ENCODE results near the gene TLR9. TPM values are rescaled to one million over a fixed set of nuclear protein-coding genes. Genes with fewer than 3 reads are reported as not detected.

Gene TLR9
- total RNA-seq, 1 experiment from 2014 or later, result not detected

DNA sequence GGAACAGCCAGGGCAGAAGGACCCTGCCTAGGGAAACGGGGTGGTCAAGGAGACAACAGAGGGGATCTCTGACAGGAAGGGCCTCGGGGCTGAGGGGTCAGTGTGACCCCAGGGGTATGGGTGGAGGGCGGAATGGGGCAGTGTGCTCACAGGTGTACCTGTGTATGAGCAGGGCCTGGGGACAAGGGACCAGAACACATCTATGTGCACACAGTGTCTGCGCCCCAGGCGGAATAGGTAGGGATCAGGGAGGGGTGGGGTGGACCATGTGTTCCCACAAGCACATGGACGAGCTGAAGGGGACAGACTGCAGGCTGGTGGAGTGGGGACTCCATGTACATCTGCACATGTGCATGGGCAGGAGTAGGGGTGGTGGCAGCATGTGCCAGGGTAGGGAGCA is 5.0 kb upstream of the TLR9 start:
- Histone ChIP-seq H3K27ac (ENCODE audit: low read length) (no peak overlapping the region), H3K9me3 (ENCODE audit: control insufficient read depth, insufficient read depth, low read depth, low read length) (no peaks in the 10 kb centered on the region), H3K36me3 (ENCODE audit: control insufficient read depth, insufficient read depth, low read length) (no peaks in the 10 kb centered on the region), H3K4me1 (ENCODE audit: control insufficient read depth, insufficient read depth, low read length) (no peaks in the 10 kb centered on the region), H3K4me3 (ENCODE audit: low read depth in 2 of 2, low read length in 2 of 2) (no peak overlapping the region), H3K27me3 (ENCODE audit: control insufficient read depth, insufficient read depth, low read length) (no peaks in the 10 kb centered on the region)
- no peak for ATAC-seq
- ChIA-PET CTCF (interaction anchor here (1.4 kb wide), 1 partner anchor 8 kb away, joined by 3 read pairs; no protein-coding TSS in a partner anchor), POLR2A (no interaction called here)
- BruUV-seq (replicated peaks), result no TSS peak
- in situ Hi-C loops (cut with HindIII; ENCODE audit: low pct_unique_long_range_greater_than_20kb, low sequenced_read_pairs) (no loop called here), intact Hi-C loops (cut with micrococcal nuclease; ENCODE audit: unreplicated experiment) (loop anchor here (10.0 kb wide), 1 partner anchor 104 kb away; no protein-coding TSS in a partner anchor)
- no peak for DNase-seq (ENCODE audit: low read depth, low spot score)
- TF ChIP-seq POLR2AphosphoS5 (IDR thresholded peaks at IDR 0.05; ENCODE audit: low read depth, low read length), result no peak
- TF ChIP-seq SIN3A (IDR thresholded peaks at IDR 0.05; ENCODE audit: borderline replicate concordance, insufficient read depth, low read depth, low read length), result no peak
- no peak for TF ChIP-seq TCF7L2 (IDR thresholded peaks at IDR 0.05; ENCODE audit: low read depth, low read length)
- TF ChIP-seq, protein P1, sequence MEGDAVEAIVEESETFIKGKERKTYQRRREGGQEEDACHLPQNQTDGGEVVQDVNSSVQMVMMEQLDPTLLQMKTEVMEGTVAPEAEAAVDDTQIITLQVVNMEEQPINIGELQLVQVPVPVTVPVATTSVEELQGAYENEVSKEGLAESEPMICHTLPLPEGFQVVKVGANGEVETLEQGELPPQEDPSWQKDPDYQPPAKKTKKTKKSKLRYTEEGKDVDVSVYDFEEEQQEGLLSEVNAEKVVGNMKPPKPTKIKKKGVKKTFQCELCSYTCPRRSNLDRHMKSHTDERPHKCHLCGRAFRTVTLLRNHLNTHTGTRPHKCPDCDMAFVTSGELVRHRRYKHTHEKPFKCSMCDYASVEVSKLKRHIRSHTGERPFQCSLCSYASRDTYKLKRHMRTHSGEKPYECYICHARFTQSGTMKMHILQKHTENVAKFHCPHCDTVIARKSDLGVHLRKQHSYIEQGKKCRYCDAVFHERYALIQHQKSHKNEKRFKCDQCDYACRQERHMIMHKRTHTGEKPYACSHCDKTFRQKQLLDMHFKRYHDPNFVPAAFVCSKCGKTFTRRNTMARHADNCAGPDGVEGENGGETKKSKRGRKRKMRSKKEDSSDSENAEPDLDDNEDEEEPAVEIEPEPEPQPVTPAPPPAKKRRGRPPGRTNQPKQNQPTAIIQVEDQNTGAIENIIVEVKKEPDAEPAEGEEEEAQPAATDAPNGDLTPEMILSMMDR (IDR thresholded peaks at IDR 0.05), result no peak
- TF ChIP-seq, protein P2, sequence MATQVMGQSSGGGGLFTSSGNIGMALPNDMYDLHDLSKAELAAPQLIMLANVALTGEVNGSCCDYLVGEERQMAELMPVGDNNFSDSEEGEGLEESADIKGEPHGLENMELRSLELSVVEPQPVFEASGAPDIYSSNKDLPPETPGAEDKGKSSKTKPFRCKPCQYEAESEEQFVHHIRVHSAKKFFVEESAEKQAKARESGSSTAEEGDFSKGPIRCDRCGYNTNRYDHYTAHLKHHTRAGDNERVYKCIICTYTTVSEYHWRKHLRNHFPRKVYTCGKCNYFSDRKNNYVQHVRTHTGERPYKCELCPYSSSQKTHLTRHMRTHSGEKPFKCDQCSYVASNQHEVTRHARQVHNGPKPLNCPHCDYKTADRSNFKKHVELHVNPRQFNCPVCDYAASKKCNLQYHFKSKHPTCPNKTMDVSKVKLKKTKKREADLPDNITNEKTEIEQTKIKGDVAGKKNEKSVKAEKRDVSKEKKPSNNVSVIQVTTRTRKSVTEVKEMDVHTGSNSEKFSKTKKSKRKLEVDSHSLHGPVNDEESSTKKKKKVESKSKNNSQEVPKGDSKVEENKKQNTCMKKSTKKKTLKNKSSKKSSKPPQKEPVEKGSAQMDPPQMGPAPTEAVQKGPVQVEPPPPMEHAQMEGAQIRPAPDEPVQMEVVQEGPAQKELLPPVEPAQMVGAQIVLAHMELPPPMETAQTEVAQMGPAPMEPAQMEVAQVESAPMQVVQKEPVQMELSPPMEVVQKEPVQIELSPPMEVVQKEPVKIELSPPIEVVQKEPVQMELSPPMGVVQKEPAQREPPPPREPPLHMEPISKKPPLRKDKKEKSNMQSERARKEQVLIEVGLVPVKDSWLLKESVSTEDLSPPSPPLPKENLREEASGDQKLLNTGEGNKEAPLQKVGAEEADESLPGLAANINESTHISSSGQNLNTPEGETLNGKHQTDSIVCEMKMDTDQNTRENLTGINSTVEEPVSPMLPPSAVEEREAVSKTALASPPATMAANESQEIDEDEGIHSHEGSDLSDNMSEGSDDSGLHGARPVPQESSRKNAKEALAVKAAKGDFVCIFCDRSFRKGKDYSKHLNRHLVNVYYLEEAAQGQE (IDR thresholded peaks at IDR 0.05; ENCODE audit: insufficient read depth in 1 of 2, low read depth in 2 of 2, low read length in 1 of 2), result no peak

DNA sequence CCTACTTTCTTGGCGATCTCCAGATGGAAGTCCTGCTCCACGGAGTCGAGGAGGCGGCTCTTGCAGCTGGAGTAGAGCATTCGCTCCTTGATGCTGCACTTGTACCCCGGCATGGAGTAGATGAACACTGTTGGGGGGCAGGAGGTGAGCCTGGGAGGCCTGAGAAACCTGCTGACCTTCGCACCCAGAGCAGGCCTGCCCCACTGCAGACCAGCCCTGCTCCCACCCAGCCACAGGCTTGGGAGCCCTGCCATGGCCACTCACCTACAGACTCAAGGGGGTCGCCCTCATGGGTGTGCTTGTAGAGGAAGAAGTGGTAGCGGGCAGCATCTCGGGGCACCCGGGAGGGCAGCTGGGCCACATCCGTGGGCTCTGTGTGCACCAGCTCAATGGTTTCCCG is 4.2 kb upstream of the TLR9 start:
- Histone ChIP-seq H3K27me3 (ENCODE audit: control insufficient read depth, insufficient read depth, low read length) (no peaks in the 10 kb centered on the region), H3K36me3 (ENCODE audit: control insufficient read depth, insufficient read depth, low read length) (no peaks in the 10 kb centered on the region), H3K4me1 (ENCODE audit: control insufficient read depth, insufficient read depth, low read length) (no peaks in the 10 kb centered on the region), H3K4me3 (ENCODE audit: low read depth in 2 of 2, low read length in 2 of 2) (no peak overlapping the region), H3K9me3 (ENCODE audit: control insufficient read depth, insufficient read depth, low read depth, low read length) (no peaks in the 10 kb centered on the region), H3K27ac (ENCODE audit: low read length) (no peak overlapping the region)
- no peak for DNase-seq (ENCODE audit: low read depth, low spot score)
- in situ Hi-C loops (cut with HindIII; ENCODE audit: low pct_unique_long_range_greater_than_20kb, low sequenced_read_pairs) (no loop called here), intact Hi-C loops (cut with micrococcal nuclease; ENCODE audit: unreplicated experiment) (loop anchor here (10.0 kb wide), 1 partner anchor 105 kb away; no protein-coding TSS in a partner anchor)
- TF ChIP-seq, protein P1 (IDR thresholded peaks at IDR 0.05), result no peak
- no peak for TF ChIP-seq TCF7L2 (IDR thresholded peaks at IDR 0.05; ENCODE audit: low read depth, low read length)
- TF ChIP-seq, protein P2 (IDR thresholded peaks at IDR 0.05; ENCODE audit: insufficient read depth in 1 of 2, low read depth in 2 of 2, low read length in 1 of 2), result no peak
- no peak for TF ChIP-seq POLR2AphosphoS5 (IDR thresholded peaks at IDR 0.05; ENCODE audit: low read depth, low read length)
- no peak for ATAC-seq
- no TSS peak for BruUV-seq (replicated peaks)
- CTCF ChIA-PET, result no interaction called here
- POLR2A ChIA-PET, result no interaction called here
